ENCODE measurements around the gene TMEM187.
"Not testable (repeated sequence)": the region's sequence is repeated elsewhere in the genome, so short reads cannot be mapped to it uniquely, and the experiment has no call there.

Gene TMEM187

DNA sequence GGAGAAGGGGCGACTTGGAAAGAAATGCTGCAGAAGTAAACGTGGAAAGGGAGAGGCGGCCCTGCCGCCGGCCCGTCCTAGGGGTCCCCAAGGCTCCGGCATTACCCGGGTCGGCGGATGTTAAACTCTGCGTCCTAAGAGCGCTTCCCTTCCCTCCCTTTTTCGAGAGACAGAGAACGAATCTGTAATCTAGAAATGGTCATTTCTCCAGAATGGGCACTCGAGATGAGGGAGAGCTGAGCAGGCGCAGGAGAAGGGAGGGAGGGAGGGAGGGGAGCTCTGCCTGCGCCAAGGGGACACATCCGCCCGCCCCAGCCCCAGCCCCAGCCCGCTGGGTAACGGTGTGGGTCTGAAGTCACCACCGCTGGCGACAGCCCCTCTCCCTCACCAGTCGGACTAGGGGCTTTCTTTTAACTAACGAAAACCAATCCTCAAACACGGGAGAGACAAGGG, 2.6 kb upstream of the TMEM187 start:
- in situ Hi-C loops (cut with HindIII; ENCODE audit: low sequenced_read_pairs) = loop anchor here (5.0 kb wide), 1 partner anchor 68 kb away; the partner anchor contains the start of gene AVPR2

DNA sequence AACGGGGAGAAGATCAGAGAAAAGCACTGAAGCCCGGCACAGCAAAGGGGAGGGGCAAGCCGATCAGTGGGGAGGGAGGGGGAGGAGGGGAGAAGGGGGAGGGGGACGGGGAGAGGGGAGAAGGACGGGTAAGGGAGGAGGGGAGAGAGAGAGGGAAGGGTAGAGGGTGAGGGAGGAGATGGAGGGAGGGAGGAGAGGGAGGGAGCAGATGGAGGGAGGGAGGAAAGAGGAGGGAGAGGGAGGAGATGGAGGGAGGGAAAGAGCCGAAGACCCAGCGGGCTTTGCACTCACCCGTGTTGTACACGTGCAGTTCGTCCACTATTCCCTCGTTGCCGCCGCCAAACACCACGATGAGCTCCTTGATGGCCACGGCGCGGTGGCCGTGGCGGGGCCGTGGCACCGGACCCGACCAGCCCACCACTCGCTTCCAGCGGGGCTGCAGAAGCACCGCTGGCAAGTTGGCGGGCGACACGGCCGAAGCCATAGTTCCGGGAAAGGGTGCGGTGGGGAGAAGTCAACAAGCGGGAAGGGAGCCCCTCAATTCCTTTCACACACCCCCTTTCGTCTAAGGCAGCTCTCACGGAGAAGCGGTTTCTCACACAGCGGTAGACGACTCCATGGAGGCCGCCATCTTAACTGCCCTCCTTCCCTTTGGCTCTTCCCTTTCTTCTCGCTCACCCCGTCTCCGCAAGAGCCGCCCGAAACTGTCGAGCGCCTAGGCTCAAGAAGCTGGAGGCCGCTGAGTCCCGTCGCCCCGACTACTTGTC, 2.0 kb upstream of the TMEM187 start:
- in situ Hi-C loops (cut with HindIII; ENCODE audit: low sequenced_read_pairs) = no loop called here

DNA sequence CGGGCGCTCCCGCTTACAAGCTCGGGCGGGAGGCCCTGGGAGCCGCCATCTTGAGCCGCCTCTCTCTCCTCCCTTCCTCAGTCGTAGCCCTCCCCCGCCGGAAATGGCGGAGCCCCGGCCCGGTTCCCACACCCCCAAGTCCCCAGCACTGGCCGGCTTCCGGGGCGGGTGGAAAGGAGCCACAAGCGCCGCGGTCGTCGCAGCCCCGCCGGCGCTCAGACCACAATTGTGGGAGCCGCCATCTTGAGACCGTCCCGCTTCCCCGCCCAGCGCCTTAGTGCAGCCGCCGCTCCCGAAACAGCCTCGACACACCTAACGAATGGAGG, 1.5 kb upstream of the TMEM187 start:
- in situ Hi-C loops (cut with HindIII; ENCODE audit: low sequenced_read_pairs) = no loop called here

DNA sequence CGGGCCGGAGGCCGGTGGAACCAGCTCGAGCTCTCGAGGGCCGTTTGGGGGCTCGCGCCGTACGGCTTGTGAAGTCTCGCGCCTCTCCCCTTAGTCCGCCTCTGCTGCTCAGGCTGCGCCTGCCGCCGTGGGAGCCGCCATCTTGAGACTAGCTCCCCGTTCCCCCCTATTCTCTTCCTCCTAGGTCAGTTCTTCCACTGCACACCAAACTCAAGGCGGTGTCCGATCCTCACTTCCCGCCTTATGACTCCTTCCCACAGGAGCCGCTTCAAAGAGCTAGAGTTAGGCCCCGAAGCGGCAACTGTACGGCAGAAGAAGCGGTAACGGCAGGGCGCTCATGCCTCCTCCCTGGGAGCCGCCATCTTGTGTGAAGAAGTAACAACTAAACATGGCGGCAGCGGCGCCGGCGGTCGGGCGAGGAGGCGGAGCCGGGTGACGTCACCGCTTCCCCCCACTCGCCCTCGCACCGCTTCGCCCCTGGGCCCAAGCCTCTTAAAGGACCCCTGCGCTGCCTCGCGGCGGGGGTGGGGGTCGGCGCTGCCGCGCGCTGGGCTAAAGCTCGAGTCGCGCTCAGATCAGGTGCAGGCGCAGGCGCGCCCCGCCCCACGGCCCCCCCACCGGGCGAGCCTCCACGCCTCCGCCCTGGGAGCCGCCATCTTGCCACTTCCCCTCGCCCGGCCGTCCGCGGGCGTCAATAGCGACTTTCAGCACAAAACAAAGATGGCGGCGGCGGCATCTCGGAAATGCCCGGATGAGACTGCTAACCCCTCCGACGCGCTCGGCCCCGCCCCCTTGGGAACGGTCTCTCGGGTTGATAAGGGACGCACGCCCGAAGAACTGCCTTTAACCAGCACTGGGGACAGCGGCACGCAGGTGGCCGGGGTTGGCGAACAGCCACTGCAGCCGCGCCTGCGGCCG, 845 bp upstream of the TMEM187 start, which contains the start of gene HCFC1:
Gene HCFC1 (minus strand): TSS at position 369 of the 918 bp plus-strand sequence. CDS start 978 bp downstream, outside the sequence.
- in situ Hi-C loops (cut with HindIII; ENCODE audit: low sequenced_read_pairs) = no loop called here

DNA sequence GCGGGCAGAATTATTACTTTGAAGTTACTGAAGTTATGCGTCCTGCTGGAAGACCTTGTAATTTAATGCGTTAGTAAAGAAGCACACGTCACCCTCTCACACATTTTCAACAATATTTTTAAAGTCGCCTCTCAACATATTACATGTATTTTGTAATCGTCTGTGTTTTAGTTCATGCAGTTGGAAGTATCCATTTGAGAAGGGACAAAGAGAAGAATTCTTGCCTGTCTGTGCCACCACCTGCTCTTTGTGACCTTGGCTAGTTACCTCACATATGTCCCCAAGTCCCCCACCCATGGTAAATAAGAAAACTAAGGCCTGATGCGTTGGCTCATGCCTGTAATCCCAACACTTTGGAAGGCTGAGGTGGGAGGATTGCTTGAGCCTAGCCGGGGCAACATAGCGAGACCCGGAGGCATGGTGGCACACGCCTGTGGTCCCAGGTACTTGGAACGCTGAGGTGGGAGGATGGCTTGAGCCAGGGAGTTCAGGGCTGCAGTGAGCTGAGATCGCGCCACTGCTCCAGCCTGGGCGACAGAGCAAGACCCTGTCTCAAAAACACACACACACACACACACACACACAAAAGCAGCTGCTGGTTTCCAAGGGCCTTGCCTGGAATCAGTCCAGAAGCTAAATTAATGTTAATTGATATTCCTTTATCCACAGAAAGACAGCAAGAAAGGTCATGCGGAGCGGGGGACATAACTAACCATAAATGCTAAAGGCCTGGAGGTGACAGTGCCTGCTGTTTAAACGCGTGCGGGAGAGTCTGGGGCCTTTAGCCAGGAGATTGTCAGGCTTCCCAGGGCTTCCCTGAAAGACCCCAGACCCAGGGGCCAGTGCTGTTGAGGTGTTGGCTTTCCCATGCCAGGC, 811 bp downstream of the TMEM187 start:
- in situ Hi-C loops (cut with HindIII; ENCODE audit: low sequenced_read_pairs) = no loop called here

DNA sequence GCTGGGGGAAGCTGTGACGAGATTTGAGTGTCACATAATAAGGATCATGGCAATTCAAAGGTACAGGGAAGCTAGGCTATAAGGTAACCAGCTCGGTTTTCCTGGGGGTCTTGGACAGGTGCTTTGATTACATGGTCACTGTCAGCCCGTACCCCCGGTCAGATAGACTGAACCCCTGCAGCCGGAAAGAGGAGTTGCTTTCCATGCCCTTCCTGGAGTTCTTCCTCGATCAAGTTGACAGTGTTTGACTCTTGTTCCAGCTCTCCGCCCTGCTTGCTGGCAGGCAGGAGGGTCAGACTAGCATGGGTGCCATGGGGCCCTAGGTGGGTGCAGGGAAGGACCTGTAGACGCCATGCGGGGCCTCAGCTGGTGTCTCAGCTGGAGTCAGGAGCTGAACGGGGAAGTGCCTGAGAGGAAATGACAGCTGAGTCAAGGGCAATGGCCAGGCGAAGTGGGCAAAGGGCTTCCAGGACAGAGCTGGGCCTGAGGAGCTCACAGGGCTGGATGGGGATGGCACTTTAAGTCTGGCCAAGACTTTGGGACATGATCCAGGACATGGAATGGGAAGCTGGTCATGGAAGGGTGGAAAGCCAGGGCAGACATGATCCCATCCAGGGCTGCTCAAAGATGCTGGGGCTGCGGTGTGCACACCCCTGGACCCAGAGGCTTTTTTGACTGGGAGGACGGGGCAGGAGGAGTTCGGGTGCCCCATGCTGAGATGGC, 1.6 kb downstream of the TMEM187 start:
- in situ Hi-C loops (cut with HindIII; ENCODE audit: low sequenced_read_pairs) = no loop called here

DNA sequence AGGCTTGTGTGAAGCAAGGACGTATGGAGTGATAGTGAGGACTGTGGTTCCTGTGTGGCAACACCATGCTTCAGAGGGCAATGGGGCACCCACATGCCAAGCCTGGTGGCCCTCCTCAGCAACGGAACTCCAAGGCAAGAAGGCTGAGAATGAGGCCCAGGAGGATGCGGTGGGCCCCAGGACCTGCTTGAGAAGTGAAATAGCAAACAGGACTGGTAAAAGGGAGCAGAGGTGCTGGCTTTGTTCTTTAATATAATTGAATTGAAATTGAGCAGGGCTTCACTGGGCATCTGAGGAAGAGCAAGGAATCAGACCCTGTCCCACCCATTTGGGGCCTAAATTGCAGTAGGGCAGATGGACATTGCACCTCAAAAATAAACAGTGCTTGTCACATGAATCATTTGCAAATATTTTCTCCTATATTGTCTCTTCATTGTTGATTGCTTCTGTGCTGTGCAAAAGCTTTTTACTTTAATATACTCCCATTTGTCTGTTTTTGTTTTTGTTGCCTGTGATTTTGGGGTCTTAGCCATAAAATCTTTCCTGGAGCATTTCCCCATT, 2.3 kb downstream of the TMEM187 start:
- in situ Hi-C loops (cut with HindIII; ENCODE audit: low sequenced_read_pairs) = no loop called here

DNA sequence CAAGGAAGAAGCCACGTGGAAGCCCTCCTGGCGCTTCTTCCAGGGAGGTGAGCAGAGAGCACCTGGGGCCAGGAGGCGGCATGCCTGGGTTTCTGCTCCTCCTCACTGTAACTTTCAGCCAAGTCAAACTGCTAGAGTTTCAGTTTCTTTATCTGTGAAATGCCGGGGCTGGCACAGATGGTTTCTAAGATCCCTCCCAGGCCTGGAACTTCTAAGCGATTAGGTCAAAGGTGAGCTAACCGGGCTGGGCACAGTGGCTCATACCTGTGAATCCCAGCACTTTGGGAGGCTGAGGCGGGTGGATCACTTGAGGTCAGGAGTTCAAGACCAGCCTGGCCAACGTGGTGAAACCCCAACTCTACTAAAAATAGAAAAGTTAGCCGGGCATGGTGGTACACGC, 7.8 kb downstream of the TMEM187 start:
- in situ Hi-C loops (cut with HindIII; ENCODE audit: low sequenced_read_pairs) = not testable (repeated sequence)

DNA sequence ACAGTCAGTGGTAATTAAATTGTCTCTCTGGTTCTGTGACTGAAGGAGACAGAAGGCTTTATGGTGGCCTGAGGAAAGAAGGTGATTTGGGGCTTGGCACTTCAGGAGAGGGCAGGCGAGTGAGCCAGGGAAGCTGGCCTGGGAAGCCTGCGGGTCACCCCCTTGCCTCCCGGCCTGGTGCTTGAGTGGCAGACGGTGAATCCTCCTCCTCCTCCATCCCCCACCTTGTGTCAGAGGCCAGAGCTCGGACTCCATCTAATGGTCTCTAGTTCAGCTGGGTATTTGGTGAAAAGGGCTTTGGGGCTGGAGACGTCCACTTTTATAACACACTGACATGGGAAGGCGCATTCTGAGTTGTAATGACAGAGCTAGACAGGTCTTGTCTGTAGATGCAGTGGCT, 8.7 kb downstream of the TMEM187 start:
- in situ Hi-C loops (cut with HindIII; ENCODE audit: low sequenced_read_pairs) = no loop called here

DNA sequence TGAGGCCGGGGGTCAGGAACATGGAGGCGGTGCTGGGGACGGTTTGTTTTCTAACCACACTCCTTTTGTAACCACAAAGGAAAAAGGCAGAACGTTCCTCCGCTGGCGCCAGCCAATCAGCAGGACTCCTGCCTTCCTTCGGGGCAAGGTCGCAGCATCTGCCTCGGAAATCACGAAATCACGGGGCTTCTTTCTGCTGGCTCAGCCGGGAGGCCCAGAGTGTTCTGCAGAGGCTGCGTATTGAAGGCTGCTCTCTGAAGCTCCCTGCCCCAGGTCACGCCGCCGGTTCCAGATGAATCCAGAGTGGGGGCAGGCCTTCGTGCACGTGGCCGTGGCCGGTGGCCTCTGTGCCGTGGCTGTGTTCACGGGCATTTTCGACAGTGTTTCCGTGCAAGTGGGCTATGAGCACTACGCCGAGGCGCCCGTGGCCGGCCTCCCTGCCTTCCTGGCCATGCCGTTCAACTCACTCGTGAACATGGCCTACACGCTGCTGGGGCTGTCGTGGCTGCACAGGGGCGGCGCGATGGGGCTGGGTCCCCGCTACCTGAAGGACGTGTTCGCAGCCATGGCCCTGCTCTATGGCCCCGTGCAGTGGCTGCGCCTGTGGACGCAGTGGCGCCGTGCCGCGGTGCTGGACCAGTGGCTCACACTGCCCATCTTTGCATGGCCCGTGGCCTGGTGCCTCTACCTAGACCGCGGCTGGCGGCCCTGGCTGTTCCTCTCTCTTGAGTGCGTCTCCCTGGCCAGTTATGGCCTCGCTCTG, 9.4 kb downstream of the TMEM187 start:
- in situ Hi-C loops (cut with HindIII; ENCODE audit: low sequenced_read_pairs) = no loop called here

DNA sequence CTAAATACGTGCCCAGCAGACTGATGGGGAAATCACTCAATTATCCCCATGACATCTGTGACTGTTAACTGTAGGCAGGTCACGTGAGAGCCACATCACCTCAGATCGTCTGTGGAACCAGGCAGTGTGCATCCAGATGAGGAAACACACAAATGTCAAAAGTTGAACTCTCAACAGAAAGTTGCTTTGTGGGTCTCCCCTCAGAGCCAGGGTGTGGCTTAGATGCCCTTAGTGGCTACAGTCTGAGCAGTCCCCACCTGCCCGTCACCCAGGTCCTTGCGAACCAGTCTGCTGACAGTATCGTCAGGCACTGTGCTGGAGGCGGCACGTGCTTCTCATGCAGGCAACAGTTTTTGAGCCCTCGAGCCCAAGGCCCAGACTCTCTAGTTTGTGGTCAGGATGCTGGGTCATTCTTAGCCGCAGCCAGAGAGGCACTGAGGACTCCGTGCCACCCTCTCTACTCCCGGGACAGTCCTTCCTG, 10.8 kb downstream of the TMEM187 start:
- in situ Hi-C loops (cut with HindIII; ENCODE audit: low sequenced_read_pairs) = no loop called here

DNA sequence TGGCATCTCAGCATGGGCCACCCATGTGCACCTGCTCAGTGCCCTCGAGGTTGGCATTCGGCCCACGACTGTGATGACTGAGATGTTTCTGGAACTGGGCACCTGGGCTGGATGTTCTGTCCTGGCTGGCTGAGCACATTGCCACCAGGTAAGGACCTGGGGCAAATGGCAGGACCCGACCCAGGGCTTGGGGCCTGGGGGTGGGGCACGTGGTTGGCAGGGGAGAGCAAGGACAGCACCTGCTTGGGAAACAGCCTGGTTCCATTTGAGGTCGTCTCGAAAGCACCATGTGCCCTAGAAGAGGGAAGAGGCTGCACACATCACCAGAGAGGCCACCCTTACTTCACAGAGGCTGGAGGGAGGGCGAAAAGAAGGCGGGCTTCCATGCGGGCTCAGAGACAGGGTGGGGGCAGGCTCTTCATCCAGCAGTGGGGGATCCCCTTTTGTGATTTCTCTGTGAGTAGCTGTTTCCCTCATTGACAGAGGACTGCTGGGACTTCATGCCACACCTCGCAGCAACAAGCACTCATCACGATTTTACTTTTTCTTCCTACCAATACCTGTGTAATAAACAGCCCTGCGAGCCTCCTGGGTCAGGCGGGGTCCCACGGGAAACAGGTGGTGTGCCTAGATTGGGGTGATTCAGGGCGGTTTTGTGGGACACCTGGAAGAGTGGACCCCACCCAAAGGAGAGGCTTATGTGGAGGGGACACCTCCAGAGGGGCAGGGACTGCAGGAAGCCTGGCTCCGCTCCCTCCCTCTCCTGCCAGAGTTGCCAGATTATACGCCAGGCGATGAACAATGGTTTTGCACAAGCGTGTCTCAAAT, 12.0 kb downstream of the TMEM187 start:
- in situ Hi-C loops (cut with HindIII; ENCODE audit: low sequenced_read_pairs) = no loop called here

DNA sequence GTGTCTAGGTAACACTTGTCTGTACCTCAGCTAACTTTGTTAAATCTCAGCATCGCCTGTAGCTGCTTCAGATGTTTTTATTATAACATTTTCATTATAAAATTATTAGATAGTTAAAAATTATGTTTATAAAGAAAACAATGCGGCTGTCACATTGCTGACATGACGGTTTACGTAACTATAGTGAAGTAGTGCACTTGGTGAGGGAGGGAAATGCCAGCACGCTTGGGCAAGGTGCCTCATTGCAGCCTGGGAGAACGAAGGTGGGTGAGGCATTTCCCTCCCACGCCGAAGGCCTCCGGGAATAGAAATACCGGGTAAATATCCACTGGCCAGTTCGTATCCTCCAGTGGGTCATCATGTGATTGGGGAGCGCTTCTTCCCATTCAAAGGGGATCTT, 15.9 kb downstream of the TMEM187 start:
- in situ Hi-C loops (cut with HindIII; ENCODE audit: low sequenced_read_pairs) = no loop called here

DNA sequence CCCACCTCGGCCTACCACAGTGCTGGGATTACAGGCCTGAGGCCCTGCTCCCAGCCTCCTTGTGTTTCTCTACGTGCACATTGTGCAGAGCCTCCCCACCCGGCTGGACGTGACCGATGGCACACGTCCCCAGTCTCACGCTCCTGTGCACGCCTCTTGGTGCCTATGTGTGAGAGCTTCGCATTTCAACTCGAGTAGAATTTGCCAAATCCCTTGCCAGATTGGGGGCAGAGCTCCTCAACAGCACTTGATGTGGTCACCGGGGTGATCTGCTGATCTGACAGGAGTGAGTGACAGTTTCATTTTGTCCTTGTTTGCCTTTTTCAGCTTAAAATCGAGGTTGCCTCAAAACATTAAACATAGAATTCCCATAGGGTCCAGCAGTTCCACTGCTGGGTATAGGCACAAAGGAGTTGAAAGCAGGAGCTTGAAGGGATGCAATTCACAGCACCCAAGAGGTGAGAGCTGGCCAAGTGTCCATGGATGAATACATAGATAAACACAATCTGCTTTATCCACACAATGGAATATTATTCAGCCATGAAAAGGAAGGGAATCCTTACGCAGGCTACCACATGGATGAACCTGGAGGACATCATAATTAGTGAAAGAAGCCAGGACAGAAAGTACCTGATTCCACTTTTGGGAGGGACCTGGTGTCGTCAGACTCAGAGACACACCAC, 17.6 kb downstream of the TMEM187 start:
- in situ Hi-C loops (cut with HindIII; ENCODE audit: low sequenced_read_pairs) = no loop called here

DNA sequence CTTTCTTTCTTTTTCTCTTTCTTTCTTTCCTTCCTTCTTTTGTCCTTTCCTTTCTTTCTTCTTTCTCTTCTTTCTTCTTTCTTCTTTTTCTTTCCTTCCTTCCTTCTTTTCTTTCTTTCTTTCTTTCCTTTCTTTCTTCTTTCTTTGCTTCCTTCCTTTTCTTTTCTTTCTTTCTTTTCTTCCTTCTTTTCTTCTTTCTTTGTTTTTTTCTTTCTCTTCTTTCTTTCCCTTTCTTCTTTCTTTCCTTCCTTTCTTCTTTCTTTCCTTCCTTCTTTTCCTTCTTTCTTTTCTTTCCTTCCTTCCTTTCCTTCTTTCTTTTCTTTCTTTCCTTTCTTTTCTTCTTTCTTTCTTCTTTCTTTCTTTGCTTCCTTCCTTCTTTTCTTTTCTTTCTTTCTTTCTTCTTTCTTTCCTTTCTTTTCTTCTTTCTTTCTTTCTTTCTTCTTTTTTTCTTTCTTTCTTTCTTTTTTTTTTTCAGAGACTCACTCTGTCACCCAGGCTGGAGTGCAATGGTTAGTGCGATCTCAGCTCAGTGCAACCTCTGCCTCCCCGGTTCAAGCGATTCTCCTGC, 18.5 kb downstream of the TMEM187 start:
- in situ Hi-C loops (cut with HindIII; ENCODE audit: low sequenced_read_pairs) = no loop called here

DNA sequence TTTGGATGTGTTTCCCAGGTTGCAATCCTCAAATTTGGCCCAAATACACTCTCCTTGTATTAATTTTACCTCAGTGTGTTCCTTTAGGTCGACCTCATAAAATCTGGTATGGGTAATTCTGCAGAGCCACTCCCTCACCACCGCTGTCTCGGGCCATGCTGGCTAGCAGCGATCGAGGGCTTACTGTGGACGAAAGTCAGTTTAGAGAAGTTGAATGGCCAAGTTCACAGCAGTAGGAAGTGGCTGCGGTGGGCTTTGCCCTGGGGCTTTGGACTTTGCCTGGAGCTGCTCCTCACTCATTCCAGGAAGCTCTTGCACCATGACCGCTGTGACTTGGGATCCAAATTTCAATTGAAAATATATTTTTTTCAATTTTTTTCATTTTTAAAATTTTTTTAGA, 19.6 kb downstream of the TMEM187 start:
- in situ Hi-C loops (cut with HindIII; ENCODE audit: low sequenced_read_pairs) = no loop called here

DNA sequence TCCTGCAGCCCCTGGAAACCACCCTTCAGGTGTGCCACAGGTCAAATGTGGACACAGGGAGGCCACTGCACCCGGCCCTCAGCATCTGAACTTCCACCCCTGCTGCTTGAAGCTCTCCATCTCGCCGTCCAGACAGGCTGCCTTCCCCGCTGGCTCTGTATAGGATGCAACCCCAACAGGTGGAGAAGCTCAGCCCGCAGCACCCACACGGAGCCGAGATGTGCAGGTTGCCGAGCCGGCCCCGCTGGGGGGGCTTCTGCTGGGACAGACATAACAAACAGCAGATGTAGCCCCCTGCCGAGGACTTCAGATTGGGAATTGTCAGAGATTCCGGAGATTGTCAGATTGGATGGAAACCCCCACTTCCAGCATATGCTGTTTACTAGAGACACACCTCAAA, 20.5 kb downstream of the TMEM187 start:
- in situ Hi-C loops (cut with HindIII; ENCODE audit: low sequenced_read_pairs) = no loop called here

Measured in endothelial cell of hepatic sinusoid (primary cell).